ENCODE measurements around the gene OTUD5. TPM values are rescaled to one million over a fixed set of nuclear protein-coding genes. Genes with fewer than 3 reads are reported as not detected.

The OTUD5 gene
- total RNA-seq, 5 donors from 2014 or later (not counting 1 experiment from before 2014, with no cell fraction given) = 87.2 to 92.5 (median 89.7) TPM

GRCh38 chrX:48901069-48901468, 56.3 kb downstream of the OTUD5 start:
- H3K9me3 Mint-ChIP-seq = no peaks in the 10 kb centered on the region
- CTCF ChIA-PET = no interaction called here
- Histone ChIP-seq H3K36me3 (ENCODE audit: control insufficient read depth in 2 of 2, extremely low read depth in 1 of 2, insufficient read depth in 1 of 2, low read length in 1 of 2) (peaks cover 1 to 37% of the 10 kb centered on the region in 2 donors), H3K4me1 (ENCODE audit: control insufficient read depth in 1 of 2, extremely low read depth in 1 of 2, insufficient read depth in 2 of 2, low read length in 2 of 2) (peaks cover 2 to 25% of the 10 kb centered on the region in 2 experiments), H3K9me3 (no peaks in the 10 kb centered on the region), H3K27ac (ENCODE audit: low read length) (no peak overlapping the region), H3K27me3 (replicated peaks in 1 of 2; ENCODE audit: control insufficient read depth in 2 of 2, extremely low read depth in 1 of 2, insufficient read depth in 2 of 2, low read length in 1 of 2) (no peaks in the 10 kb centered on the region), H3K4me3 (ENCODE audit: control insufficient read depth in 1 of 2, extremely low read depth in 1 of 2, low read length in 1 of 2) (no peak overlapping the region)
- H3K4me1 Mint-ChIP-seq = peaks cover 9 to 24% (median 13%) of the 10 kb centered on the region in 3 donors
- POLR2A ChIA-PET = interaction anchor here (0.6 to 1.3 kb wide), 3 partner anchors 11 to 13 kb away, joined by 3 to 11 read pairs (median 3); no protein-coding TSS in a partner anchor
- 100% methylated on average over 1 of the region's 7 CpGs for WGBS (ENCODE audit: insufficient coverage)
- DNase-seq (no peak), ATAC-seq (replicated peaks in 1 of 4) (no peak)
- peaks cover 8% of the 10 kb centered on the region for H3K36me3 Mint-ChIP-seq
- H3K27ac Mint-ChIP-seq = no peak overlapping the region
- no peak overlapping the region for H3K4me3 Mint-ChIP-seq
- no peaks in the 10 kb centered on the region for H3K27me3 Mint-ChIP-seq

GRCh38 chrX:48899078-48899410, 58.4 kb downstream of the OTUD5 start:
- no peak overlapping the region for H3K27ac ChIP-seq (ENCODE audit: low read length)
- no peaks in the 10 kb centered on the region for H3K27me3 ChIP-seq (replicated peaks in 1 of 2; ENCODE audit: control insufficient read depth in 2 of 2, extremely low read depth in 1 of 2, insufficient read depth in 2 of 2, low read length in 1 of 2)
- Mint-ChIP-seq H3K27ac (no peak overlapping the region), H3K27me3 (peaks cover 0 to 5% of the 10 kb centered on the region in 2 donors), H3K4me1 (peaks cover 16 to 34% (median 19%) of the 10 kb centered on the region in 3 donors), H3K4me3 (peak overlapping the region in 1 of 3 donors; percentile 6), H3K9me3 (no peaks in the 10 kb centered on the region), H3K36me3 (peaks cover 14% of the 10 kb centered on the region)
- POLR2A ChIA-PET = no interaction called here
- CTCF ChIA-PET = no interaction called here
- no peak overlapping the region for H3K4me3 ChIP-seq (ENCODE audit: control insufficient read depth in 1 of 2, extremely low read depth in 1 of 2, low read length in 1 of 2)
- no peaks in the 10 kb centered on the region for H3K9me3 ChIP-seq
- H3K4me1 ChIP-seq (ENCODE audit: control insufficient read depth in 1 of 2, extremely low read depth in 1 of 2, insufficient read depth in 2 of 2, low read length in 2 of 2) = peaks cover 2 to 32% of the 10 kb centered on the region in 2 experiments
- DNase-seq (no peak), ATAC-seq (replicated peaks in 1 of 4) (no peak)
- 75% methylated on average over 1 of the region's 8 CpGs for WGBS (ENCODE audit: insufficient coverage)
- H3K36me3 ChIP-seq (ENCODE audit: control insufficient read depth in 2 of 2, extremely low read depth in 1 of 2, insufficient read depth in 1 of 2, low read length in 1 of 2) = peaks cover 0 to 35% of the 10 kb centered on the region in 2 donors

GRCh38 chrX:48897625-48898306, 59.6 kb downstream of the OTUD5 start, which contains the start of the genes PQBP1 and TIMM17B:
Gene PQBP1 (plus strand): TSS chrX:48897930. CDS start chrX:48898510, 580 bp downstream.
Gene TIMM17B (minus strand): TSS chrX:48897768. CDS start chrX:48897749, 19 bp downstream.
- H3K27me3 ChIP-seq (replicated peaks in 1 of 2; ENCODE audit: control insufficient read depth in 2 of 2, extremely low read depth in 1 of 2, insufficient read depth in 2 of 2, low read length in 1 of 2) = no peaks in the 10 kb centered on the region
- DNase-seq (peak; percentile 72 to 93 (median 86)), ATAC-seq (replicated peaks in 1 of 4) (peak; percentile 85 to 92 (median 90))
- ChIA-PET CTCF (interaction anchor here (0.7 to 1.2 kb wide), 4 partner anchors 39 to 249 kb away, joined by 3 to 6 read pairs (median 4); partner anchors contain the start of gene PCSK1N (in 1 of the 2)), POLR2A (interaction anchor here (0.5 to 2.1 kb wide), 14 partner anchors 9 to 1091 kb away, joined by 3 to 16 read pairs (median 4); partner anchors contain the start of genes SLC35A2 (in 2 of the 2), HDAC6 (in 1 of the 2), OTUD5 (in 1 of the 2) and SUV39H1 (in 1 of the 2))
- H3K9me3 ChIP-seq = no peaks in the 10 kb centered on the region
- H3K4me1 ChIP-seq (ENCODE audit: control insufficient read depth in 1 of 2, extremely low read depth in 1 of 2, insufficient read depth in 2 of 2, low read length in 2 of 2) = peaks cover 2 to 32% of the 10 kb centered on the region in 2 experiments
- H3K4me3 Mint-ChIP-seq = peak within 1 kb of the TSS; percentile 75 to 89 (median 85)
- H3K4me3 ChIP-seq (ENCODE audit: control insufficient read depth in 1 of 2, extremely low read depth in 1 of 2, low read length in 1 of 2) = peak within 1 kb of the TSS; percentile 66 to 94
- H3K9me3 Mint-ChIP-seq = no peaks in the 10 kb centered on the region
- H3K27ac Mint-ChIP-seq = peak within 1 kb of the TSS; percentile 94 to 95
- WGBS (ENCODE audit: insufficient coverage) = under 1% methylated on average over 30 of the region's 49 CpGs
- H3K27ac ChIP-seq (ENCODE audit: low read length) = peak within 1 kb of the TSS; percentile 97
- peaks cover 16 to 34% (median 19%) of the 10 kb centered on the region in 3 donors for H3K4me1 Mint-ChIP-seq
- H3K36me3 Mint-ChIP-seq = peaks cover 6% of the 10 kb centered on the region
- H3K36me3 ChIP-seq (ENCODE audit: control insufficient read depth in 2 of 2, extremely low read depth in 1 of 2, insufficient read depth in 1 of 2, low read length in 1 of 2) = peaks cover 5 to 26% of the 10 kb centered on the region in 2 donors
- H3K27me3 Mint-ChIP-seq = peaks cover 0 to 5% of the 10 kb centered on the region in 2 donors

GRCh38 chrX:48897157-48897624, 60.2 kb downstream of the OTUD5 start:
- Histone ChIP-seq H3K9me3 (no peaks in the 10 kb centered on the region), H3K27me3 (replicated peaks in 1 of 2; ENCODE audit: control insufficient read depth in 2 of 2, extremely low read depth in 1 of 2, insufficient read depth in 2 of 2, low read length in 1 of 2) (no peaks in the 10 kb centered on the region), H3K36me3 (ENCODE audit: control insufficient read depth in 2 of 2, extremely low read depth in 1 of 2, insufficient read depth in 1 of 2, low read length in 1 of 2) (peaks cover 5 to 21% of the 10 kb centered on the region in 2 donors), H3K4me3 (ENCODE audit: control insufficient read depth in 1 of 2, extremely low read depth in 1 of 2, low read length in 1 of 2) (peak overlapping the region; percentile 66 to 94), H3K27ac (ENCODE audit: low read length) (peak overlapping the region; percentile 97), H3K4me1 (ENCODE audit: control insufficient read depth in 1 of 2, extremely low read depth in 1 of 2, insufficient read depth in 2 of 2, low read length in 2 of 2) (peaks cover 2 to 33% of the 10 kb centered on the region in 2 experiments)
- H3K36me3 Mint-ChIP-seq = peaks cover 6% of the 10 kb centered on the region
- WGBS (ENCODE audit: insufficient coverage) = 0% methylated on average over 30 of the region's 38 CpGs
- peaks cover 16 to 34% (median 23%) of the 10 kb centered on the region in 3 donors for H3K4me1 Mint-ChIP-seq
- ChIA-PET POLR2A (interaction anchor here (1.2 to 2.1 kb wide), 8 partner anchors 14 to 201 kb away, joined by 3 to 16 read pairs (median 6); partner anchors contain the start of genes SLC35A2 (in 2 of the 2), HDAC6 (in 1 of the 2), OTUD5 (in 1 of the 2) and SUV39H1 (in 1 of the 2)), CTCF (interaction anchor here in 1 of 2 donors (1.0 to 1.2 kb wide), 4 partner anchors 40 to 249 kb away, joined by 3 to 6 read pairs (median 5); partner anchors contain the start of gene PCSK1N)
- no peaks in the 10 kb centered on the region for H3K9me3 Mint-ChIP-seq
- peaks cover 0 to 5% of the 10 kb centered on the region in 2 donors for H3K27me3 Mint-ChIP-seq
- peak overlapping the region; percentile 75 to 89 (median 85) for H3K4me3 Mint-ChIP-seq
- peak in 28 of 35 experiments; percentile 30 to 73 (median 48) for DNase-seq
- ATAC-seq (replicated peaks in 1 of 4) = peak; percentile 6 to 27 (median 8)
- H3K27ac Mint-ChIP-seq = peak overlapping the region; percentile 94 to 95

GRCh38 chrX:48896611-48897011, 60.8 kb downstream of the OTUD5 start:
- Mint-ChIP-seq H3K4me3 (peak overlapping the region; percentile 75 to 89 (median 85)), H3K4me1 (peaks cover 16 to 38% (median 27%) of the 10 kb centered on the region in 3 donors), H3K9me3 (no peaks in the 10 kb centered on the region), H3K36me3 (peaks cover 6% of the 10 kb centered on the region), H3K27ac (peak overlapping the region; percentile 94 to 95), H3K27me3 (peaks cover 0 to 5% of the 10 kb centered on the region in 2 donors)
- ATAC-seq (replicated peaks in 1 of 4) (no peak), DNase-seq (no peak)
- no peaks in the 10 kb centered on the region for H3K9me3 ChIP-seq
- no peaks in the 10 kb centered on the region for H3K27me3 ChIP-seq (replicated peaks in 1 of 2; ENCODE audit: control insufficient read depth in 2 of 2, extremely low read depth in 1 of 2, insufficient read depth in 2 of 2, low read length in 1 of 2)
- peaks cover 2 to 39% of the 10 kb centered on the region in 2 experiments for H3K4me1 ChIP-seq (ENCODE audit: control insufficient read depth in 1 of 2, extremely low read depth in 1 of 2, insufficient read depth in 2 of 2, low read length in 2 of 2)
- ChIA-PET CTCF (interaction anchor here in 1 of 2 donors (0.6 to 1.0 kb wide), 3 partner anchors 41 to 863 kb away, joined by 3 to 6 read pairs (median 4); no protein-coding TSS in a partner anchor), POLR2A (interaction anchor here (0.6 to 2.1 kb wide), 3 partner anchors 15 to 874 kb away, joined by 4 to 16 read pairs (median 9); partner anchors contain the start of gene SLC35A2 (in 1 of the 2))
- no CpG with 5 or more reads among the region's 9 CpGs for WGBS (ENCODE audit: insufficient coverage)
- H3K4me3 ChIP-seq (ENCODE audit: control insufficient read depth in 1 of 2, extremely low read depth in 1 of 2, low read length in 1 of 2) = peak overlapping the region; percentile 66 to 94
- H3K36me3 ChIP-seq (ENCODE audit: control insufficient read depth in 2 of 2, extremely low read depth in 1 of 2, insufficient read depth in 1 of 2, low read length in 1 of 2) = peaks cover 5 to 15% of the 10 kb centered on the region in 2 donors
- peak overlapping the region; percentile 97 for H3K27ac ChIP-seq (ENCODE audit: low read length)

GRCh38 chrX:48894891-48895290, 62.5 kb downstream of the OTUD5 start:
- Histone ChIP-seq H3K9me3 (no peaks in the 10 kb centered on the region), H3K36me3 (ENCODE audit: control insufficient read depth in 2 of 2, extremely low read depth in 1 of 2, insufficient read depth in 1 of 2, low read length in 1 of 2) (peaks cover 5 to 7% of the 10 kb centered on the region in 2 donors), H3K27me3 (replicated peaks in 1 of 2; ENCODE audit: control insufficient read depth in 2 of 2, extremely low read depth in 1 of 2, insufficient read depth in 2 of 2, low read length in 1 of 2) (no peaks in the 10 kb centered on the region), H3K27ac (ENCODE audit: low read length) (no peak overlapping the region), H3K4me1 (ENCODE audit: control insufficient read depth in 1 of 2, extremely low read depth in 1 of 2, insufficient read depth in 2 of 2, low read length in 2 of 2) (peaks cover 2 to 47% of the 10 kb centered on the region in 2 experiments), H3K4me3 (ENCODE audit: control insufficient read depth in 1 of 2, extremely low read depth in 1 of 2, low read length in 1 of 2) (no peak overlapping the region)
- no peak for ATAC-seq (replicated peaks in 1 of 4)
- H3K4me3 Mint-ChIP-seq = peak overlapping the region in 2 of 3 donors; percentile 31 to 45
- ChIA-PET CTCF (interaction anchor here in 1 of 2 donors (1.1 to 1.2 kb wide), 2 partner anchors 42 to 246 kb away, joined by 3 to 4 read pairs; no protein-coding TSS in a partner anchor), POLR2A (no interaction called here)
- H3K4me1 Mint-ChIP-seq = peaks cover 27 to 42% (median 36%) of the 10 kb centered on the region in 3 donors
- no CpG with 5 or more reads among the region's 6 CpGs for WGBS (ENCODE audit: insufficient coverage)
- peaks cover 0 to 5% of the 10 kb centered on the region in 2 donors for H3K27me3 Mint-ChIP-seq
- DNase-seq = no peak
- H3K27ac Mint-ChIP-seq = peak overlapping the region in 1 of 2 donors; percentile 13
- peaks cover 6% of the 10 kb centered on the region for H3K36me3 Mint-ChIP-seq
- no peaks in the 10 kb centered on the region for H3K9me3 Mint-ChIP-seq
